ENCODE data around the gene DGKZ. TPM values are rescaled to one million over a fixed set of nuclear protein-coding genes. Genes with fewer than 3 reads are reported as not detected.

DGKZ gene
- total and polyA plus RNA-seq, 2 of the 13 experiments (the other 11 are each of a cell fraction or from before 2014, with no cell fraction given): 15.8 to 20.7 TPM

DNA sequence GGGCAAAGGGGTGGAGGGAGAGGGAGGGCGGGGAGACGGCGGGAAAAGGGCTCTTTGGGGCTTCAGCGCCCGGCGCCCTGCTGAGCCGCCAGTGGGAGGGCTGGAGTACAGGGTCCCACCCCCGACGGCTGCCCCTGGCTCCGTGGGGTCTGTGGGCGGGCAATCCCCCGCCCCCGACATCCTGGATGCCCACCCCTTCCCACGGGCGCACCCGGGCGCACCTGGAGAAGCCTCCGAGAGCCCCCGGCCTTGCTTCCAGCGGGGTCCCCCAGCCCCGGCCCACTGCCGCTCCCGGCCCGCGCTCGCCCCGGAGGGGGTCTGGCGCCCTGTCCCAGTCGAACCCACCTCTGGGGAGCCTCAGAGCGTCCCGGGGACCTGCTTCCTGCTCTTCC is 43.9 kb downstream of the DGKZ start:
- Histone ChIP-seq H3K9ac (ENCODE audit: insufficient read depth, low read depth, low read length) (no peak overlapping the region), H3K4me1 (ENCODE audit: insufficient read depth, low read length) (peaks cover 53% of the 10 kb centered on the region), H3K79me2 (ENCODE audit: insufficient read depth, low read length) (no peaks in the 10 kb centered on the region), H3K4me2 (ENCODE audit: low read depth, low read length) (peak overlapping the region; percentile 73), H3K9me3 (ENCODE audit: low read length) (no peaks in the 10 kb centered on the region), H3K27ac (ENCODE audit: extremely low read length, insufficient read depth, low read length) (no peak overlapping the region), H3K4me3 (replicated peaks in 1 of 3; ENCODE audit: insufficient read depth in 1 of 3, low read depth in 2 of 3, low read length in 3 of 3) (peak overlapping the region; percentile 41 to 82 (median 58); a peak in 4 of 6 replicates), H3K36me3 (replicated peaks in 1 of 2; ENCODE audit: control insufficient read depth in 1 of 2, insufficient read depth in 2 of 2, low read length in 2 of 2) (peaks cover 0 to under 1% of the 10 kb centered on the region in 2 experiments; a peak in 1 of 5 replicates), H4K20me1 (ENCODE audit: insufficient read depth, low read length) (peaks cover 15% of the 10 kb centered on the region), H2AFZ (ENCODE audit: low read length) (no peak overlapping the region), H3K27me3 (ENCODE audit: control insufficient read depth in 1 of 2, insufficient read depth in 2 of 2, low read length in 2 of 2) (peaks cover 13 to 36% of the 10 kb centered on the region in 2 experiments)
- no TSS peak for BruUV-seq (replicated peaks)
- CTCF ChIA-PET (ENCODE audit: low intra/inter-chr PET ratio, low total read pairs): no interaction called here
- no peak for DNase-seq (ENCODE audit: low spot score)
- TF ChIP-seq, protein P1, sequence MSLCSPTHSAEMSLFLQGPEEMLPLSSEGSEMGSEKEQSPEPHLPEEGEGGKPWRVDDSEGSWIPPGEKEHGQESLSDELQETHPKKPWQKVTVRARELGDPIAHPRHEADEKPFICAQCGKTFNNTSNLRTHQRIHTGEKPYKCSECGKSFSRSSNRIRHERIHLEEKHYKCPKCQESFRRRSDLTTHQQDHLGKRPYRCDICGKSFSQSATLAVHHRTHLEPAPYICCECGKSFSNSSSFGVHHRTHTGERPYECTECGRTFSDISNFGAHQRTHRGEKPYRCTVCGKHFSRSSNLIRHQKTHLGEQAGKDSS (CRISPR knock-in tag; IDR thresholded peaks at IDR 0.05; ENCODE audit: borderline replicate concordance, low read depth): no peak
- TF ChIP-seq ZNF17 (CRISPR knock-in tag; IDR thresholded peaks at IDR 0.05) (no peak), NFIC (IDR thresholded peaks at IDR 0.05; ENCODE audit: low read length) (no peak), ZNF777 (CRISPR knock-in tag; IDR thresholded peaks at IDR 0.05) (peak; percentile 69; the same call in 1 of the 2 replicates), GABPB1 (CRISPR knock-in tag; IDR thresholded peaks at IDR 0.05) (0 out of 2 replicates have a peak, but pooled peaks have one; percentile 1), HNRNPK (IDR thresholded peaks at IDR 0.05; ENCODE audit: low read depth, low read length, poor library complexity, severe bottlenecking) (peak; percentile 27)
- TF ChIP-seq, protein P2, sequence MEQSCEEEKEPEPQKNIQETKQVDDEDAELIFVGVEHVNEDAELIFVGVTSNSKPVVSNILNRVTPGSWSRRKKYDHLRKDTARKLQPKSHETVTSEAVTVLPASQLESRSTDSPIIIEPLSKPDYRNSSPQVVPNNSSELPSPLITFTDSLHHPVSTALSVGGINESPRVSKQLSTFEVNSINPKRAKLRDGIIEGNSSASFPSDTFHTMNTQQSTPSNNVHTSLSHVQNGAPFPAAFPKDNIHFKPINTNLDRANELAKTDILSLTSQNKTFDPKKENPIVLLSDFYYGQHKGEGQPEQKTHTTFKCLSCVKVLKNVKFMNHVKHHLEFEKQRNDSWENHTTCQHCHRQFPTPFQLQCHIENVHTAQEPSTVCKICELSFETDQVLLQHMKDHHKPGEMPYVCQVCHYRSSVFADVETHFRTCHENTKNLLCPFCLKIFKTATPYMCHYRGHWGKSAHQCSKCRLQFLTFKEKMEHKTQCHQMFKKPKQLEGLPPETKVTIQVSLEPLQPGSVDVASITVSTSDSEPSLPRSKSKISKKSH (CRISPR knock-in tag; IDR thresholded peaks at IDR 0.05; ENCODE audit: borderline replicate concordance): no peak
- in situ Hi-C loops (cut with HindIII; ENCODE audit: extremely low pct_ligation_motif_present, low pct_unique_long_range_greater_than_20kb): no loop called here
- 0% methylated on average over 3 of the region's 31 CpGs for WGBS (ENCODE audit: low lambda C conversion rate)
- POLR2A ChIA-PET: interaction anchor here (1.6 to 2.0 kb wide), 2 partner anchors 8 to 163 kb away, joined by 5 to 9 read pairs; no protein-coding TSS in a partner anchor
- intact Hi-C loops (cut with micrococcal nuclease; ENCODE audit: unreplicated experiment): no loop called here
- ATAC-seq: no peak
- no peak for FAIRE-seq

Measured in HepG2 (cell line).